Suprapubic skin (tissue), 4 donors: ENCODE measurements around the gene NT5DC4. TPM values are rescaled to one million over a fixed set of nuclear protein-coding genes. Genes with fewer than 3 reads are reported as not detected.

Source experiments
- DNase-seq, 2 donors: peaks; one replicate each; pipeline ENCODE4 v3.0.0-alpha.2; 2019; ENCODE audit warnings: low spot score in 2 of 2
- H3K27ac ChIP-seq: fragments of 200-600 bp; sonication (generic); one replicate; pipeline ENCODE4 v1.5.1; 2019
- H3K27me3 ChIP-seq: fragments of 200-600 bp; sonication (generic); one replicate; pipeline ENCODE4 v1.5.1; 2019
- H3K36me3 ChIP-seq: fragments of 200-600 bp; sonication (generic); one replicate; pipeline ENCODE4 v1.5.1; 2019
- H3K4me1 ChIP-seq: fragments of 200-600 bp; sonication (generic); one replicate; pipeline ENCODE4 v1.5.1; 2019
- H3K4me3 ChIP-seq: fragments of 200-600 bp; sonication (generic); one replicate; pipeline ENCODE4 v1.5.1; 2019; ENCODE audit warnings: mild to moderate bottlenecking
- H3K9me3 ChIP-seq: fragments of 200-600 bp; sonication (generic); one replicate; pipeline ENCODE4 v1.5.1; 2019
- EP300 ChIP-seq: sonication (generic); formaldehyde crosslinking; IDR thresholded peaks from one replicate; pipeline ENCODE4 v1.6.1; 2017; ENCODE audit warnings: antibody characterized with exemption
- POLR2A ChIP-seq, 2 donors: fragments of 450-650 bp; IDR thresholded peaks; one replicate each; pipeline ENCODE4 v1.6.1; 2017; ENCODE audit warnings: antibody characterized with exemption in 2 of 2, mild to moderate bottlenecking in 2 of 2, moderate library complexity in 2 of 2
- POLR2AphosphoS5 ChIP-seq, 3 donors: sonication (generic); formaldehyde crosslinking; IDR thresholded peaks; one replicate each; pipeline ENCODE4 v1.6.1; 2017; ENCODE audit warnings: antibody characterized with exemption in 3 of 3
- WGBS: methylation state at CpG from one replicate; pipeline ENCODE4 v1.1.5; 2018; 5-methylcytosine and 5-hydroxymethylcytosine counted together
- total RNA-seq, 4 donors: library from RNA; depleted of rRNA; stranded (reverse); fragments of >200 nt; gene quantifications; one replicate each; pipeline ENCODE4 v1.1.0, GENCODE V29; 2016
- TF ChIP-seq, protein P1 (sequence below), 2 donors: fragments of 200-600 bp in 1 of 2; fragments of 450-650 bp in 1 of 2; sonication (generic) in 1 of 2; IDR thresholded peaks; one replicate each; pipeline ENCODE4 v1.5.1; 2016 to 2019; ENCODE audit warnings: antibody characterized with exemption in 2 of 2, mild to moderate bottlenecking in 1 of 2, moderate library complexity in 1 of 2

NT5DC4 gene
- total RNA-seq, 4 donors from 2014 or later, result 4.2 TPM; not detected in 3

DNA sequence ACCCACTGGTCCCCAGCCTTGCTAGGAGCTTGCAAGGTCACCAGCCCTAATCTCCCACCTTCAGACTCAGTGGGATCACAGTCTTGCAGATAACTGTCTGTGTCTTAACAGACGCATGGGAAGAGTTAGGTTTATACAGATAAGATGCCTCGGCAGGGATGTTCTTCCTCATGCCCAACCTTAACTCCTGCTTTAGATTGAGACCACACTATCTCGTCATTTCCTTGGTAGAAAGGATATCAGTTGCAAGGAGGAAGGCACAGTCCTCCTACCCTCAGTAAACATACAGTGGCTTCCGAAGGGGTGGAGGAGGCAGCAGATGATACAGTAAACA is 7.2 kb downstream of the NT5DC4 start:
- WGBS, result 85% methylated on average over 4 of the region's 4 CpGs
- Histone ChIP-seq H3K27ac (no peak overlapping the region), H3K9me3 (no peaks in the 10 kb centered on the region), H3K27me3 (peaks cover 4% of the 10 kb centered on the region), H3K4me1 (peaks cover 12% of the 10 kb centered on the region), H3K4me3 (no peak overlapping the region), H3K36me3 (no peaks in the 10 kb centered on the region)
- DNase-seq, result no peak
- TF ChIP-seq POLR2AphosphoS5 (IDR thresholded peaks at IDR 0.05) (no peak), EP300 (no peak), POLR2A (IDR thresholded peaks at IDR 0.05) (no peak)
- TF ChIP-seq, protein P1, sequence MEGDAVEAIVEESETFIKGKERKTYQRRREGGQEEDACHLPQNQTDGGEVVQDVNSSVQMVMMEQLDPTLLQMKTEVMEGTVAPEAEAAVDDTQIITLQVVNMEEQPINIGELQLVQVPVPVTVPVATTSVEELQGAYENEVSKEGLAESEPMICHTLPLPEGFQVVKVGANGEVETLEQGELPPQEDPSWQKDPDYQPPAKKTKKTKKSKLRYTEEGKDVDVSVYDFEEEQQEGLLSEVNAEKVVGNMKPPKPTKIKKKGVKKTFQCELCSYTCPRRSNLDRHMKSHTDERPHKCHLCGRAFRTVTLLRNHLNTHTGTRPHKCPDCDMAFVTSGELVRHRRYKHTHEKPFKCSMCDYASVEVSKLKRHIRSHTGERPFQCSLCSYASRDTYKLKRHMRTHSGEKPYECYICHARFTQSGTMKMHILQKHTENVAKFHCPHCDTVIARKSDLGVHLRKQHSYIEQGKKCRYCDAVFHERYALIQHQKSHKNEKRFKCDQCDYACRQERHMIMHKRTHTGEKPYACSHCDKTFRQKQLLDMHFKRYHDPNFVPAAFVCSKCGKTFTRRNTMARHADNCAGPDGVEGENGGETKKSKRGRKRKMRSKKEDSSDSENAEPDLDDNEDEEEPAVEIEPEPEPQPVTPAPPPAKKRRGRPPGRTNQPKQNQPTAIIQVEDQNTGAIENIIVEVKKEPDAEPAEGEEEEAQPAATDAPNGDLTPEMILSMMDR (IDR thresholded peaks at IDR 0.05), result no peak

DNA sequence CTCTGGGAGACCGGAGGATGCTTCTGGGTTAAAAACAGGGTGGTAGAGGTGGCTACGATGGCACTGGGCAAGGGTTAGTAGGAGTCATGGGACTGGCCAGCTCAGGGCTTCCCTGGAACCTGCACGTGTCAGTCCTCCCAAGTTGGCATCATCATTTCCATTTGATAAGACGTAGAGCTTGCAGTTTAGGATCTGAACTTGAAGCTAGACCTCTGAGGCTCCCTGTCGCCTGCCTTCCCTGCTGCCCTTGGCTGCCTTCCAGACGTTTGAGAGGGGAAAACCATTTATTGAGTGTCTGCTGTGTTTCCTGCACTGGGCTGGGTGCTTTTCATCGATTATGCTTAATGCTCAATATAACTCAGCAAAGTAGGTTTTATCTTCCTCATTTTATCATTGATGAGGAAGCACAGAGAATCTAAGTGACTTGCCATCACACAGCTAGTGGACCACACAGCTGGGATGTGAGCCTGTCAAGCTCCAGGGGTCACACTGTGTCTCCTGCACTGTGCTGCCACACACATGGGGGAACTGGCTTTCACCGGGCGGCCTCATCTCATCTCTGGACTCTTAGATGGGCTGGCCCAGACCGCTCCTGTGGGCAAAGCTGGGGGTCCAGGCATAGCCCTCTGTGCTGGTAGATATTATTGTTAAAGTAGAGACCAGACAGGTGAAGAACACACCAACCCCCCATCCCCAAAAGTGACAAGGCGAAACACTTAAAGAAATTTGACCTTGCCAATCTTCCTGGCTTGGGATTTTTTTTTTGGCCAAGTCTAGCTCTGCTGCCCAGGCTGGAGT is 7.8 kb downstream of the NT5DC4 start:
- 58% methylated on average over 11 of the region's 11 CpGs for WGBS
- no peak for DNase-seq

DNA sequence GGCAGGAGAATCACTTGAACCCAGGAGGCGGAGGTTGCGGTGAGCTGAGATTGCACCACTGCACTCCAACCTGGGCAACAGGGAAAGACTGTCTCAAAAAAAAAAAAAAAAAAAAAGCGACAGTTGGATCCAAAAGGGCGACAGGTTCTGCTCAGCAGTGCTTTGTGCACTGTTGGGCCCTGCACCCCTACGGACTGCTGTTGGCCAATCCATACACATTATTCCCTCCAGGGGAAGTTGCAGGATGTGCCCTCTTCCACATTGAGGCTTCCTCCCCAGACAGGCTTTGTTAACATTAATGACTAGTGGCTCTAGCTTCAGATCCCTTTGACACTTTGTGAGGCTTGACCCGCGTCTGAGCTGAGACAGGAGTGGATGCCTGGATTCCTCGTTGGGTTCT is 9.4 kb downstream of the NT5DC4 start:
- no peak for DNase-seq
- H3K36me3 ChIP-seq, result no peaks in the 10 kb centered on the region
- peaks cover 4% of the 10 kb centered on the region for H3K27me3 ChIP-seq
- 87% methylated on average over 8 of the region's 8 CpGs for WGBS
- no peak overlapping the region for H3K27ac ChIP-seq
- no peaks in the 10 kb centered on the region for H3K9me3 ChIP-seq
- TF ChIP-seq POLR2AphosphoS5 (IDR thresholded peaks at IDR 0.05) (no peak), POLR2A (IDR thresholded peaks at IDR 0.05) (no peak), EP300 (no peak)
- TF ChIP-seq, protein P1 (IDR thresholded peaks at IDR 0.05), result no peak
- no peak overlapping the region for H3K4me3 ChIP-seq
- H3K4me1 ChIP-seq, result peaks cover 12% of the 10 kb centered on the region

More for the DNA sequence above, 7.8 kb downstream of the NT5DC4 start:
- H3K36me3 ChIP-seq, result no peaks in the 10 kb centered on the region
- H3K4me1 ChIP-seq, result peaks cover 12% of the 10 kb centered on the region
- TF ChIP-seq POLR2AphosphoS5 (IDR thresholded peaks at IDR 0.05) (no peak), POLR2A (IDR thresholded peaks at IDR 0.05) (no peak), EP300 (no peak)
- TF ChIP-seq, protein P1 (IDR thresholded peaks at IDR 0.05), result no peak
- no peak overlapping the region for H3K27ac ChIP-seq
- H3K4me3 ChIP-seq, result no peak overlapping the region
- no peaks in the 10 kb centered on the region for H3K9me3 ChIP-seq
- H3K27me3 ChIP-seq, result peaks cover 4% of the 10 kb centered on the region

DNA sequence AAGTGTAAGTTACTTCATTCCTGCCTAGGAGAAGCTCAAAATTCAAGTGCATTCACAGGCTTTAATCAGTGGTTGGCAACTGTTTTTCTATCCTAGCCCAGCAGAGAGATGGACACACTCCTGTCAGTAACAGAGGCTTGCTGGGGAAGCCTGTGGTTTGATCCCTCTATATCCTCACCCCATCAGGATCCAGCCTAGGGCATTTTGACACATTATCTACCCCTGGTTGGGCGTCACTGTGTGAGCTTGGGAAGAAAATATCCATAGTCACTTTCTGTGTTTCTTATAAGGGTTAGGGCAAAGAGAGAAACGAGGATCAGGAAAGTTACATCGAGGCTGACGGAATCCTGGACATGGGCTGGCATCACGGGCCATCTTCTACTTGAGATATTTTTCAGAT is 10.0 kb downstream of the NT5DC4 start:
- TF ChIP-seq POLR2A (IDR thresholded peaks at IDR 0.05), result no peak
- no peak for TF ChIP-seq EP300
- no peak overlapping the region for H3K27ac ChIP-seq
- 92% methylated on average over 5 of the region's 5 CpGs for WGBS

DNA sequence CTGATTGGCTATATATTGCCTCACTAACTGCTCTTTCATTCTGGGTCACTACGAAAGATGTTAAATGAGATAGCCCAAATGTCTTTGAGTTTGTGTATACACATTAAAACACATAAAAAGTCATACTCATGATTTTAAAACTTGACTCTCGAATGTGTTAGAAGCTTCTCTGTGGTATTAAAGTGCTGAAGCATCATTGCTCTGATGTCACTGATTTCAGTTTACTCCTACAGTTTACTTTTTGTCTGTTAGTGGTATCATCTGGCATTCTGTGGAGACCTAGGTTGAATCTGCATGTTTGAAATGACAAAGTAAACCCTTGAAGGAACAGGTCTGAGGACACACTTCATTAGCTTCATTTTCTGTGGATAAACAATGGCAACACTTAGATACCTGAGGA is 10.7 kb downstream of the NT5DC4 start:
- Histone ChIP-seq H3K9me3 (no peaks in the 10 kb centered on the region), H3K36me3 (no peaks in the 10 kb centered on the region), H3K27me3 (peaks cover 4% of the 10 kb centered on the region), H3K4me3 (no peak overlapping the region), H3K27ac (no peak overlapping the region), H3K4me1 (peaks cover 6% of the 10 kb centered on the region)
- TF ChIP-seq, protein P1 (IDR thresholded peaks at IDR 0.05), result no peak
- TF ChIP-seq POLR2AphosphoS5 (IDR thresholded peaks at IDR 0.05) (no peak), EP300 (no peak), POLR2A (IDR thresholded peaks at IDR 0.05) (no peak)
- no peak for DNase-seq
- 88% methylated on average over 2 of the region's 2 CpGs for WGBS

More for the DNA sequence above, 10.0 kb downstream of the NT5DC4 start:
- peaks cover 12% of the 10 kb centered on the region for H3K4me1 ChIP-seq
- no peak overlapping the region for H3K4me3 ChIP-seq
- H3K36me3 ChIP-seq, result no peaks in the 10 kb centered on the region
- H3K9me3 ChIP-seq, result no peaks in the 10 kb centered on the region
- no peak for DNase-seq
- peaks cover 4% of the 10 kb centered on the region for H3K27me3 ChIP-seq
